ENCODE data around the gene LRSAM1. TPM values are rescaled to one million over a fixed set of nuclear protein-coding genes. Genes with fewer than 3 reads are reported as not detected.

Gene LRSAM1
- total RNA-seq, 1 donor: 12.3 TPM

DNA sequence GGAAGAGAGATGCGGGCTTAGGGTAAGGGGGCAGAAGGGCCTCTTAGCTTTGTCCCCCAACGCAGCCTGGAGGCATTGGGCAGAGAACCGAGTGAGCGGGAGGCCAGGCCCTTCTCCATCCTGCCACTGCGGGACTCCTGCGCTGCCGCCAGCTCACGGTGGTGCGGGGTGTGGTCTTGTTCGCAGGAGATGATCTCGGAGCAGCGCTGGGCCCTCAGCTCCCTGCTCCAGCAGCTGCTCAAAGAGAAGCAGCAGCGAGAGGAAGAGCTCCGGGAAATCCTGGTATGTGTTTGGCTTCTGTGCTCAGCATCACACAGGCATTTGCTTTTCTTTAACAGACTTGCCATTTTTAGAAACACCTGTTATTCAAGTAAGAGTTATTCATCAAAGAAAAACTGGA, 41.3 kb downstream of the LRSAM1 start:
- peak; percentile 14 for DNase-seq (ENCODE audit: insufficient read length, low spot score, missing footprints)
- H4K20me1 ChIP-seq (ENCODE audit: insufficient read depth, low read length): no peaks in the 10 kb centered on the region
- no peak overlapping the region for H3K4me3 ChIP-seq (ENCODE audit: insufficient read depth, low read length)
- TF ChIP-seq, protein P1, sequence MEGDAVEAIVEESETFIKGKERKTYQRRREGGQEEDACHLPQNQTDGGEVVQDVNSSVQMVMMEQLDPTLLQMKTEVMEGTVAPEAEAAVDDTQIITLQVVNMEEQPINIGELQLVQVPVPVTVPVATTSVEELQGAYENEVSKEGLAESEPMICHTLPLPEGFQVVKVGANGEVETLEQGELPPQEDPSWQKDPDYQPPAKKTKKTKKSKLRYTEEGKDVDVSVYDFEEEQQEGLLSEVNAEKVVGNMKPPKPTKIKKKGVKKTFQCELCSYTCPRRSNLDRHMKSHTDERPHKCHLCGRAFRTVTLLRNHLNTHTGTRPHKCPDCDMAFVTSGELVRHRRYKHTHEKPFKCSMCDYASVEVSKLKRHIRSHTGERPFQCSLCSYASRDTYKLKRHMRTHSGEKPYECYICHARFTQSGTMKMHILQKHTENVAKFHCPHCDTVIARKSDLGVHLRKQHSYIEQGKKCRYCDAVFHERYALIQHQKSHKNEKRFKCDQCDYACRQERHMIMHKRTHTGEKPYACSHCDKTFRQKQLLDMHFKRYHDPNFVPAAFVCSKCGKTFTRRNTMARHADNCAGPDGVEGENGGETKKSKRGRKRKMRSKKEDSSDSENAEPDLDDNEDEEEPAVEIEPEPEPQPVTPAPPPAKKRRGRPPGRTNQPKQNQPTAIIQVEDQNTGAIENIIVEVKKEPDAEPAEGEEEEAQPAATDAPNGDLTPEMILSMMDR (IDR thresholded peaks at IDR 0.05; ENCODE audit: extremely low read depth, low read depth, low read length): no peak
- H3K9me3 ChIP-seq (ENCODE audit: low read depth, low read length): no peaks in the 10 kb centered on the region
- H2AFZ ChIP-seq (ENCODE audit: low read length): no peak overlapping the region
- no peaks in the 10 kb centered on the region for H3K27me3 ChIP-seq (ENCODE audit: insufficient read depth, low read length)
- H3K4me2 ChIP-seq (ENCODE audit: insufficient read depth, low read length): no peak overlapping the region
- no peaks in the 10 kb centered on the region for H3K79me2 ChIP-seq (ENCODE audit: insufficient read depth, low read length)
- H3K4me1 ChIP-seq (ENCODE audit: insufficient read depth, low read length): peaks cover 24% of the 10 kb centered on the region
- H3K27ac ChIP-seq (ENCODE audit: low read depth, low read length): no peak overlapping the region
- H3K36me3 ChIP-seq (ENCODE audit: insufficient read depth, low read length): peaks cover 41% of the 10 kb centered on the region

DNA sequence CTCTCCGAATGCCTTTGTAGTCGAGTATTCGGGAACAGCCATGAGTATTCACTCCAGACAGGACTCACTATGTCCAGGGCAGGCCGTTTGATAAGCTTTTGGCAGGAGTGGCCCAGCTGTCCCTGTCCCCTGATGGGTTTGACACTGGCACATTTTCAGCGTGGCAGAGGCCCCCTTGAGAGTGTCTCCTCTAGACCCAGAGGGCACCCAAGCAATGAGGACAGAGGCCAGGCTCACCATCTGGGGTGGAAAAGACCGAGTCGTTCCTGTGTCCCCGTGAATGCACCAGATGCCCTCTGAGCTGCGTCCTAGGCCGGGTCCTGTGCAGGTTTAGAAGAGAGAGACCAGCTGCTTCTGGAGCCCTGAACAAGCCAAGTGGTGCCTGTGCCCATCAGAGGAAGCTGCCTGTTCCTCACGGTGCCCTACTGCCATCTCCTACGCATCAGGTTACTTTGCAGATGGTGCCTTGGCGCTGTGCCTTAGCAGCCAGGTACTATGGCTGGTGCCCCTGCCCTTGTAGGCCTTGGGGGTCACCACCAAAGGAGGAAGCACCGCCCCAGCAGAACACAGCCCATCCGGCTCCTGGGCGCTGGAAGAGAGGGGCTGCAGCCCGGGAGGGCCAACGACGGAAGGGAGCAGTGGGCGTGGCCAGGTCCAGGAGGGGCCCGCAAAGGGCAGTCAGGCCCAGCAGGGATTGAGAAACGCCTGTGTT, 42.4 kb downstream of the LRSAM1 start:
- no peak overlapping the region for H3K4me3 ChIP-seq (ENCODE audit: insufficient read depth, low read length)
- TF ChIP-seq, protein P1 (IDR thresholded peaks at IDR 0.05; ENCODE audit: extremely low read depth, low read depth, low read length): no peak
- DNase-seq (ENCODE audit: insufficient read length, low spot score, missing footprints): peak; percentile 67
- no peak overlapping the region for H3K4me2 ChIP-seq (ENCODE audit: insufficient read depth, low read length)
- no peaks in the 10 kb centered on the region for H3K9me3 ChIP-seq (ENCODE audit: low read depth, low read length)
- H4K20me1 ChIP-seq (ENCODE audit: insufficient read depth, low read length): peaks cover 5% of the 10 kb centered on the region
- no peaks in the 10 kb centered on the region for H3K79me2 ChIP-seq (ENCODE audit: insufficient read depth, low read length)
- no peaks in the 10 kb centered on the region for H3K27me3 ChIP-seq (ENCODE audit: insufficient read depth, low read length)
- no peak overlapping the region for H3K27ac ChIP-seq (ENCODE audit: low read depth, low read length)
- H2AFZ ChIP-seq (ENCODE audit: low read length): no peak overlapping the region
- peaks cover 34% of the 10 kb centered on the region for H3K4me1 ChIP-seq (ENCODE audit: insufficient read depth, low read length)
- H3K36me3 ChIP-seq (ENCODE audit: insufficient read depth, low read length): peaks cover 50% of the 10 kb centered on the region

DNA sequence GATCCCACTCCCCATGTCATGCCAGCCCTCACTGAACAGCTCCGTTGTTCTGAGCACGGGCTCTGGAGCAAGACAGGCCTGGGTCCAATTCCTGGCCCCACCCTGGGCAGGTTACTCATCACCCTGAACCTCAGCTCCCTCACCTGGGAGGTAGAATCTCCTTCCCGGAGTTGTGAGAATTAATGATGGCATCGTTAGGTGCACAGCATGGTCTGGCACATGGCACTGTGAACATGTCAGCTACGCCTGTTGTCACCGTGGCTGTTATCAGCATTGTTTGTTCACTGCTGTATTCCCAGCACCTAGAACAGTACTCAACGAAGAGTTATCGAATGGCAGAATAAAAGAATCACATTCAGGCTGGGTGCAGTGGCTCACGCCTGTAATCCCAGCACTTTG, 43.0 kb downstream of the LRSAM1 start:
- TF ChIP-seq, protein P1 (IDR thresholded peaks at IDR 0.05; ENCODE audit: extremely low read depth, low read depth, low read length): no peak
- no peak overlapping the region for H2AFZ ChIP-seq (ENCODE audit: low read length)

DNA sequence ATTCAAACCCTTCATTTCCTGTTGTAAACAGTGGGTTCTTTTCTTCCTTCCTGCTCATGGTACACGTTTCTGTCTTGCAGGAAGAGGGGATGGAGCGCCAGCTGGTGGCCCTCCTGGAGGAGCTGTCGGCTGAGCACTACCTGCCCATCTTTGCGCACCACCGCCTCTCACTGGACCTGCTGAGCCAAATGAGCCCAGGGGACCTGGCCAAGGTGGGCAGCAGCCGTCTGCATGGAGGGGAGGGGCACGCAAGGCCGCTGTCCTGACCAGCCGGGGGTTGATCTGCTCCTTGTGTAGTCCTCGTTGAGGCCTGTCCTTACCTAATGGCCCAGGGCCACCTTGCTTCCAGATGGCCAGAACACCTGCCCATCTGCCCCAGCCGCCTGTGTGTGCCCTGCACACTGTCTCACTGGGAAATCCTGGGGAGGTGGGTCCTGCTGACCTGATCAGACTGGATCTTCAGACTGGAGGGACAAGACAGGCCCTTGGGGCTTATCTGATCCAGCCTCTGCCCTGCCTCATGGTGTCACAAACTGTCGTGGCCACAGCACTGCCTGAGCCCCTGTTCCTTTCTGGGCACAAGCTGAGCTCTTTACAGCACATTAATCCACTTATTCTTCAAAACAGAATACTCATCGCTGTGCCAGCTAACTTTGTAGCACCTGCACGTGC, 44.7 kb downstream of the LRSAM1 start:
- peak overlapping the region; percentile 86 for H3K27ac ChIP-seq (ENCODE audit: low read depth, low read length)

More for the DNA sequence above, 43.0 kb downstream of the LRSAM1 start:
- Histone ChIP-seq H3K36me3 (ENCODE audit: insufficient read depth, low read length) (peaks cover 50% of the 10 kb centered on the region), H3K9me3 (ENCODE audit: low read depth, low read length) (no peaks in the 10 kb centered on the region), H3K79me2 (ENCODE audit: insufficient read depth, low read length) (no peaks in the 10 kb centered on the region), H3K4me3 (ENCODE audit: insufficient read depth, low read length) (no peak overlapping the region), H3K27ac (ENCODE audit: low read depth, low read length) (peak overlapping the region; percentile 86), H3K27me3 (ENCODE audit: insufficient read depth, low read length) (no peaks in the 10 kb centered on the region), H3K4me2 (ENCODE audit: insufficient read depth, low read length) (no peak overlapping the region), H4K20me1 (ENCODE audit: insufficient read depth, low read length) (peaks cover 5% of the 10 kb centered on the region), H3K4me1 (ENCODE audit: insufficient read depth, low read length) (peaks cover 34% of the 10 kb centered on the region)
- DNase-seq (ENCODE audit: insufficient read length, low spot score, missing footprints): peak; percentile 63

More for the DNA sequence above, 44.7 kb downstream of the LRSAM1 start:
- Histone ChIP-seq H4K20me1 (ENCODE audit: insufficient read depth, low read length) (peaks cover 5% of the 10 kb centered on the region), H3K9me3 (ENCODE audit: low read depth, low read length) (no peaks in the 10 kb centered on the region), H3K27me3 (ENCODE audit: insufficient read depth, low read length) (no peaks in the 10 kb centered on the region), H3K4me2 (ENCODE audit: insufficient read depth, low read length) (peak overlapping the region; percentile 66), H2AFZ (ENCODE audit: low read length) (no peak overlapping the region), H3K4me1 (ENCODE audit: insufficient read depth, low read length) (peaks cover 34% of the 10 kb centered on the region), H3K4me3 (ENCODE audit: insufficient read depth, low read length) (no peak overlapping the region), H3K36me3 (ENCODE audit: insufficient read depth, low read length) (peaks cover 52% of the 10 kb centered on the region), H3K79me2 (ENCODE audit: insufficient read depth, low read length) (no peaks in the 10 kb centered on the region)
- DNase-seq (ENCODE audit: insufficient read length, low spot score, missing footprints): peak; percentile 62
- TF ChIP-seq, protein P1 (IDR thresholded peaks at IDR 0.05; ENCODE audit: extremely low read depth, low read depth, low read length): peak; percentile 11

Data from osteoblast (primary cell).